HG02678 (cell line): ENCODE measurements around the gene P4HA1.
"Not testable (repeated sequence)": the region's sequence is repeated elsewhere in the genome, so short reads cannot be mapped to it uniquely, and the experiment has no call there.

Experiments
- ATAC-seq: cut with Tn5 transposase; IDR thresholded peaks from one replicate; pipeline ENCODE4 v1.9.1; 2021; ENCODE audit warnings: mild to moderate bottlenecking, moderate library complexity; ENCODE audit not compliant: unreplicated experiment

P4HA1 gene

GRCh38 chr10:73096449-73097304, at the start of gene P4HA1:
P4HA1 (minus strand) TSS chr10:73096866; CDS start chr10:73074883, 21,983 bp downstream.
- peak; percentile 89 for ATAC-seq

GRCh38 chr10:73141603-73142002, 44.9 kb upstream of the P4HA1 start:
- ATAC-seq: no peak

- no peak for ATAC-seq
Observed at GRCh38 chr10:73139251-73139650, 42.6 kb upstream of the P4HA1 start.

- no peak for ATAC-seq
Observed at GRCh38 chr10:73136627-73137026, 40.0 kb upstream of the P4HA1 start.

- no peak for ATAC-seq
Observed at GRCh38 chr10:73134727-73135126, 38.1 kb upstream of the P4HA1 start.

GRCh38 chr10:73131913-73132686, 35.4 kb upstream of the P4HA1 start:
- no peak for ATAC-seq

GRCh38 chr10:73131301-73131700, 34.6 kb upstream of the P4HA1 start:
- no peak for ATAC-seq

GRCh38 chr10:73126343-73126742, 29.7 kb upstream of the P4HA1 start:
- no peak for ATAC-seq

GRCh38 chr10:73119952-73120351, 23.3 kb upstream of the P4HA1 start:
- ATAC-seq: no peak

- no peak for ATAC-seq
Observed at GRCh38 chr10:73119457-73119856, 22.8 kb upstream of the P4HA1 start.

GRCh38 chr10:73117976-73118743, 21.5 kb upstream of the P4HA1 start:
- peak; percentile 80 for ATAC-seq

GRCh38 chr10:73116017-73116416, 19.4 kb upstream of the P4HA1 start:
- ATAC-seq: no peak

GRCh38 chr10:73113551-73113950, 16.9 kb upstream of the P4HA1 start:
- ATAC-seq: no peak

- not testable (repeated sequence) for ATAC-seq
Observed at GRCh38 chr10:73112032-73112431, 15.4 kb upstream of the P4HA1 start.

GRCh38 chr10:73110345-73110849, 13.7 kb upstream of the P4HA1 start, which contains the start of gene NUDT13:
NUDT13 (plus strand) TSS chr10:73110455; CDS start chr10:73114366, 3,911 bp downstream.
- peak; percentile 84 for ATAC-seq

GRCh38 chr10:73109248-73109652, 12.6 kb upstream of the P4HA1 start:
- ATAC-seq: not testable (repeated sequence)

GRCh38 chr10:73106301-73106700, 9.6 kb upstream of the P4HA1 start:
- no peak for ATAC-seq

GRCh38 chr10:73099141-73099540, 2.5 kb upstream of the P4HA1 start:
- no peak for ATAC-seq

- ATAC-seq: no peak
Observed at GRCh38 chr10:73097305-73097670, 622 bp upstream of the P4HA1 start.

GRCh38 chr10:73096041-73096448, 621 bp downstream of the P4HA1 start:
- peak; percentile 34 for ATAC-seq

- ATAC-seq: no peak
Observed at GRCh38 chr10:73095481-73096021, 1.1 kb downstream of the P4HA1 start.
